OCI-LY3 (cell line): ENCODE data around the gene ZFP91.

ENCODE experiments used
- H2AFZ ChIP-seq: fragments of 200-600, 300-600 bp; shearing (Covaris generic); 2 replicates; pipeline ENCODE4 v1.6.0; 2014; ENCODE audit warnings: antibody characterized with exemption, low read depth, low read length
- H3K27ac ChIP-seq: fragments of 200-600, 300-600 bp; sonication (generic); 2 replicates; pipeline ENCODE4 v1.5.1; 2014; ENCODE audit warnings: mild to moderate bottlenecking, low read length, moderate library complexity, mixed read lengths
- H3K27me3 ChIP-seq: fragments of 200-600, 300-600 bp; sonication (generic); 2 replicates; pipeline ENCODE4 v1.6.1; 2014; ENCODE audit warnings: low read depth, low read length, mixed read lengths
- H3K36me3 ChIP-seq: fragments of 200-600, 300-600 bp; sonication (generic); replicated peaks from 2 replicates; pipeline ENCODE3; 2014; ENCODE audit warnings: low read depth, low read length, mixed read lengths
- H3K4me1 ChIP-seq: fragments of 300-600, 200-600 bp; sonication (generic); 2 replicates; pipeline ENCODE4 v1.6.1; 2014; ENCODE audit warnings: low read length, mixed read lengths
- H3K4me2 ChIP-seq: fragments of 200-600, 300-600 bp; sonication (generic); 2 replicates; pipeline ENCODE4 v1.6.1; 2014; ENCODE audit warnings: low read length, mixed read lengths
- H3K4me3 ChIP-seq: fragments of 300-600, 200-600 bp; sonication (generic); 2 replicates; pipeline ENCODE4 v1.5.1; 2014; ENCODE audit warnings: antibody characterized with exemption, mild to moderate bottlenecking, low read length, moderate library complexity
- H3K79me2 ChIP-seq: fragments of 300-600, 200-600 bp; shearing (Covaris generic); 2 replicates; pipeline ENCODE4 v1.6.1; 2014; ENCODE audit warnings: mild to moderate bottlenecking, low read length, mixed read lengths
- H3K9ac ChIP-seq: fragments of 300-600, 200-600 bp; shearing (Covaris generic); 2 replicates; pipeline ENCODE4 v1.6.0; 2014; ENCODE audit warnings: mild to moderate bottlenecking, low read length, moderate library complexity
- H3K9me3 ChIP-seq: fragments of 200-600, 300-600 bp; shearing (Covaris generic); 2 replicates; pipeline ENCODE4 v1.6.1; 2014; ENCODE audit warnings: low read length, mixed read lengths; ENCODE audit not compliant: insufficient read depth
- H4K20me1 ChIP-seq: fragments of 200-600, 300-600 bp; sonication (generic); 2 replicates; pipeline ENCODE4 v1.6.1; 2016; ENCODE audit warnings: low read length, mixed read lengths; ENCODE audit not compliant: insufficient read depth
- EZH2phosphoT487 ChIP-seq: fragments of 200-600 bp; shearing (Covaris generic); IDR thresholded peaks from 2 replicates; pipeline ENCODE4 v1.6.1; 2018; ENCODE audit warnings: antibody characterized with exemption, mixed run types, low read depth
- TF ChIP-seq, protein P1 (sequence below): fragments of 200-600, 300-600 bp; sonication (generic); IDR thresholded peaks from 2 replicates; pipeline ENCODE4 v1.5.1; 2014; ENCODE audit warnings: antibody characterized with exemption, low read length, low read depth

ZFP91 gene

DNA sequence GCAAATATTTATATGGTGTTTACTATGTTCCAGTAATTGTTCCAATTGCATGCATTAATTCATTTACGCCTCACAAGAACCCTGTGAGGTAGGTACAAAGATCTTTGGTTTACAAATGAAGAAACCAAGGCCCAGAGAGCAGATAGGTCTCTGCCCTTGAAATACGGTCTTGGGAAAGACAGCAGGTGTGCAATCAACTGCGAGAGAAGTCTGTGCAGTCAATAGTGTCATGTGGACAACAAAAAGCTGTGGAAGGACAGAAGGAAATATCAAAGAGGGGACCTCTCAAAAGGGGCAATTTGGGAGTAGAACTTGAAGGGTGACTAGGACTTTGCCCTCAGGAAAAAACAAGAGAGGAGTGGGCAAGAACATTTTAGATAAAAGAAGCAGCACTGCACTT is 52.5 kb downstream of the ZFP91 start:
- Histone ChIP-seq H3K4me2 (no peak overlapping the region), H3K79me2 (no peaks in the 10 kb centered on the region), H3K9me3 (no peaks in the 10 kb centered on the region), H3K4me1 (no peaks in the 10 kb centered on the region), H3K27me3 (no peaks in the 10 kb centered on the region), H3K36me3 (peaks cover 14% of the 10 kb centered on the region), H3K27ac (no peak overlapping the region), H2AFZ (no peak overlapping the region), H3K4me3 (no peak overlapping the region), H4K20me1 (peaks cover 6% of the 10 kb centered on the region), H3K9ac (no peak overlapping the region)
- TF ChIP-seq, protein P1, sequence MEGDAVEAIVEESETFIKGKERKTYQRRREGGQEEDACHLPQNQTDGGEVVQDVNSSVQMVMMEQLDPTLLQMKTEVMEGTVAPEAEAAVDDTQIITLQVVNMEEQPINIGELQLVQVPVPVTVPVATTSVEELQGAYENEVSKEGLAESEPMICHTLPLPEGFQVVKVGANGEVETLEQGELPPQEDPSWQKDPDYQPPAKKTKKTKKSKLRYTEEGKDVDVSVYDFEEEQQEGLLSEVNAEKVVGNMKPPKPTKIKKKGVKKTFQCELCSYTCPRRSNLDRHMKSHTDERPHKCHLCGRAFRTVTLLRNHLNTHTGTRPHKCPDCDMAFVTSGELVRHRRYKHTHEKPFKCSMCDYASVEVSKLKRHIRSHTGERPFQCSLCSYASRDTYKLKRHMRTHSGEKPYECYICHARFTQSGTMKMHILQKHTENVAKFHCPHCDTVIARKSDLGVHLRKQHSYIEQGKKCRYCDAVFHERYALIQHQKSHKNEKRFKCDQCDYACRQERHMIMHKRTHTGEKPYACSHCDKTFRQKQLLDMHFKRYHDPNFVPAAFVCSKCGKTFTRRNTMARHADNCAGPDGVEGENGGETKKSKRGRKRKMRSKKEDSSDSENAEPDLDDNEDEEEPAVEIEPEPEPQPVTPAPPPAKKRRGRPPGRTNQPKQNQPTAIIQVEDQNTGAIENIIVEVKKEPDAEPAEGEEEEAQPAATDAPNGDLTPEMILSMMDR = no peak
- no peak for TF ChIP-seq EZH2phosphoT487

DNA sequence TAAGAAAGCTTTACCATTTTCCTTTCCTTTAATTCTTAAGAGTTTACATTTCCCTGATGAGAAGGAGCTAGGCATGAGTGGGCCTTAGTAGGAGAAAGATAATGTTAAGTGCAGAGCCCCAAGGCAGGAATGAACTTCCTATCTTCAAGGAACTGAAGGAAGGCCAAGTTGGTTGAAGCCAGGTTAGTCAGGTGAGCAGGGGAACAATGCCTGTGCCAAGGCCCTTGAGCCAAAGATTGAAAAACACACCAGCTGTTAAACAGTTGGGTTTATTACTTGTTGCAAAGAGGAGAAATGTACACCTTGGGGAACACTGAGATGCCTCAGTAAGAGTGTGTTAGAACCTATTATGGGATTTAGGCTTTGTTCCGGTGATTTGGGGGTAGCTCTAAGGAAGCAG is 53.6 kb downstream of the ZFP91 start:
- H4K20me1 ChIP-seq = peaks cover 6% of the 10 kb centered on the region
- peaks cover 11% of the 10 kb centered on the region for H3K36me3 ChIP-seq

DNA sequence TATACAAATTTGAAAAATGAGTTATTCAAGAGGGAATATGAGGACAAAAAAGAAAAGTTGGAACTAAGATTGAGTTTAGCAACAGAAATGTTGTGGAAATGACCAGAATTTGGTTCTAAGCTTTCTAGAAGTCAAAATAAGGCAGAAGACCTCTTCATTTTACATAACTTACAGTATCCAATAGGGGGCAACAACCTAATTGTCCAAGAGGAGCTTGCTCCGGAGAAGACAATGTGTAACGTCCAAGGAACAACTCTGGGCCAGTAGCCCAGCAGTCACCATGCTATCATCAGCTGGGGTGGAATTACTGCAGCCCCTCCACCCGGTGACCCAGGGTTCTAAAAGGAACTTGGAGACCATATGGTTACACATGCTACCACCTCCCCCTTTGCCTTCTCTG is 57.7 kb downstream of the ZFP91 start:
- Histone ChIP-seq H3K36me3 (no peaks in the 10 kb centered on the region), H4K20me1 (no peaks in the 10 kb centered on the region), H3K4me3 (no peak overlapping the region), H3K79me2 (no peaks in the 10 kb centered on the region), H3K9ac (no peak overlapping the region), H2AFZ (no peak overlapping the region), H3K4me1 (peaks cover 13% of the 10 kb centered on the region), H3K4me2 (no peak overlapping the region), H3K27ac (no peak overlapping the region), H3K27me3 (no peaks in the 10 kb centered on the region), H3K9me3 (no peaks in the 10 kb centered on the region)
- TF ChIP-seq, protein P1 = no peak

More for the DNA sequence above, 53.6 kb downstream of the ZFP91 start:
- no peaks in the 10 kb centered on the region for H3K27me3 ChIP-seq
- H2AFZ ChIP-seq = no peak overlapping the region
- no peak for TF ChIP-seq EZH2phosphoT487
- TF ChIP-seq, protein P1 = no peak
- H3K4me1 ChIP-seq = no peaks in the 10 kb centered on the region
- no peak overlapping the region for H3K27ac ChIP-seq
- H3K4me3 ChIP-seq = no peak overlapping the region
- no peak overlapping the region for H3K4me2 ChIP-seq
- no peak overlapping the region for H3K9ac ChIP-seq
- H3K79me2 ChIP-seq = no peaks in the 10 kb centered on the region
- H3K9me3 ChIP-seq = no peaks in the 10 kb centered on the region

DNA sequence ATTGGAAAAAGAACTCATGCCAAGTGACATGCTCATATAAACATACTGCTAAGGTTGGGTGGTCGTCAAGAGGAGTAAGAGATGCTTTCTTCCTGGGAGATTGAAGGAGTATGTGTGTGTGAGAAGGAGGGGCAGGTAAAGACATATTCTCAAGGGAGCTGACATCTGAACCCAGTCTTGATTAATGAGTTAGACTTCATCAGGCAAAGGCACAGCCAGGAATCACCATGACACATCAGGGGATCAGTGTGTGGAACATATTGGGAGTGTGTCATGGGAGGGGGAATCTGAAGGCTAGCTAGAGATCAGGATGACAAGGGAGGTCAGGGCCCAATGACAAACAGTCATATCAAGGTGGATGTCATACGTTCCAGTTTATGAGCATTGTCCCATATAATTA is 58.5 kb downstream of the ZFP91 start:
- peaks cover 13% of the 10 kb centered on the region for H3K4me1 ChIP-seq
- H3K27me3 ChIP-seq = no peaks in the 10 kb centered on the region
- H3K27ac ChIP-seq = no peak overlapping the region
- H4K20me1 ChIP-seq = no peaks in the 10 kb centered on the region
- no peak overlapping the region for H3K4me2 ChIP-seq
- H2AFZ ChIP-seq = no peak overlapping the region
- H3K9ac ChIP-seq = no peak overlapping the region
- H3K36me3 ChIP-seq = no peaks in the 10 kb centered on the region
- no peak overlapping the region for H3K4me3 ChIP-seq
- H3K9me3 ChIP-seq = no peaks in the 10 kb centered on the region
- H3K79me2 ChIP-seq = no peaks in the 10 kb centered on the region
- no peak for TF ChIP-seq EZH2phosphoT487
- TF ChIP-seq, protein P1 = no peak
